ENCODE results near the gene CMSS1. TPM values are rescaled to one million over a fixed set of nuclear protein-coding genes. Genes with fewer than 3 reads are reported as not detected.

Gene CMSS1
- total RNA-seq, 1 experiment from 2014 or later = 117 TPM

GRCh38 chr3:99929745-99930139, 112.1 kb downstream of the CMSS1 start:
- no peaks in the 10 kb centered on the region for H3K27me3 Mint-ChIP-seq (ENCODE audit: insufficient read depth, unreplicated experiment)
- peak overlapping the region; percentile 34 for H3K4me3 Mint-ChIP-seq (ENCODE audit: unreplicated experiment)
- peak; percentile 68 for DNase-seq (ENCODE audit: unreplicated experiment)
- no peaks in the 10 kb centered on the region for H3K36me3 Mint-ChIP-seq (ENCODE audit: insufficient read depth, unreplicated experiment)
- peaks cover 13% of the 10 kb centered on the region for H3K4me1 Mint-ChIP-seq (ENCODE audit: insufficient read depth, unreplicated experiment)
- ChIA-PET POLR2A (interaction anchor here (0.6 to 2.2 kb wide), 13 partner anchors 9 to 1217 kb away, joined by 3 to 8 read pairs (median 3); no protein-coding TSS in a partner anchor), CTCF (interaction anchor here (1.9 kb wide), 1 partner anchor 98 kb away, joined by 11 read pairs; no protein-coding TSS in a partner anchor)
- H3K27ac Mint-ChIP-seq (ENCODE audit: low read depth, unreplicated experiment) = peak overlapping the region; percentile 78
- intact Hi-C loops (cut with micrococcal nuclease) = loop anchor here (5.0 kb wide), 1 partner anchor 73 kb away; no protein-coding TSS in a partner anchor
- TF ChIP-seq, protein P1, sequence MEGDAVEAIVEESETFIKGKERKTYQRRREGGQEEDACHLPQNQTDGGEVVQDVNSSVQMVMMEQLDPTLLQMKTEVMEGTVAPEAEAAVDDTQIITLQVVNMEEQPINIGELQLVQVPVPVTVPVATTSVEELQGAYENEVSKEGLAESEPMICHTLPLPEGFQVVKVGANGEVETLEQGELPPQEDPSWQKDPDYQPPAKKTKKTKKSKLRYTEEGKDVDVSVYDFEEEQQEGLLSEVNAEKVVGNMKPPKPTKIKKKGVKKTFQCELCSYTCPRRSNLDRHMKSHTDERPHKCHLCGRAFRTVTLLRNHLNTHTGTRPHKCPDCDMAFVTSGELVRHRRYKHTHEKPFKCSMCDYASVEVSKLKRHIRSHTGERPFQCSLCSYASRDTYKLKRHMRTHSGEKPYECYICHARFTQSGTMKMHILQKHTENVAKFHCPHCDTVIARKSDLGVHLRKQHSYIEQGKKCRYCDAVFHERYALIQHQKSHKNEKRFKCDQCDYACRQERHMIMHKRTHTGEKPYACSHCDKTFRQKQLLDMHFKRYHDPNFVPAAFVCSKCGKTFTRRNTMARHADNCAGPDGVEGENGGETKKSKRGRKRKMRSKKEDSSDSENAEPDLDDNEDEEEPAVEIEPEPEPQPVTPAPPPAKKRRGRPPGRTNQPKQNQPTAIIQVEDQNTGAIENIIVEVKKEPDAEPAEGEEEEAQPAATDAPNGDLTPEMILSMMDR (IDR thresholded peaks at IDR 0.05; ENCODE audit: unreplicated experiment) = no peak
- BruUV-seq (replicated peaks) = no TSS peak
- H3K9me3 Mint-ChIP-seq (ENCODE audit: unreplicated experiment) = no peaks in the 10 kb centered on the region

DNA sequence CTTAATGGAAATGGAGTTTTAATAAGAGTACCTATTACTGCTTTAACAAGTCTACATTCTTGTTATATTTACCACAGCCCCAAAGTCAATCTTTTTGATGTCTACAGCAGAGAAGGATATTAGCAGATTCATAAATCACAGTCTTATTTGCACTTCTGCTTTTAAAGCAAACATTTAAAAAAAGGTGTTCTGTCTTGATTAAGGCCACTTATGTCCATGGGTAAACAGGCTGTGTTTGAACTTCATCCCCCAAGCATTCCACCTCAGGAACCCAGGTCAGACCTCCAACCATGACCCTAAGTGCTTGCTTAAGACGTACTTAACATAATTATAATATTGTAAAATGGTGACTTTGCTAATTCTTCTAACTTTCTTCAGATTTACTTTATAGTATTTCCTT, 113.4 kb downstream of the CMSS1 start:
- intact Hi-C loops (cut with micrococcal nuclease) = no loop called here
- DNase-seq (ENCODE audit: unreplicated experiment) = no peak
- H3K4me1 Mint-ChIP-seq (ENCODE audit: insufficient read depth, unreplicated experiment) = peaks cover 13% of the 10 kb centered on the region
- ChIA-PET CTCF (interaction anchor here (1.1 to 1.9 kb wide), 2 partner anchors 99 to 114 kb away, joined by 3 to 11 read pairs; no protein-coding TSS in a partner anchor), POLR2A (interaction anchor here (1.5 to 2.2 kb wide), 3 partner anchors 11 to 34 kb away, joined by 3 to 8 read pairs (median 7); no protein-coding TSS in a partner anchor)
- no peaks in the 10 kb centered on the region for H3K9me3 Mint-ChIP-seq (ENCODE audit: unreplicated experiment)
- no TSS peak for BruUV-seq (replicated peaks)
- no peak overlapping the region for H3K27ac Mint-ChIP-seq (ENCODE audit: low read depth, unreplicated experiment)
- TF ChIP-seq, protein P1 (IDR thresholded peaks at IDR 0.05; ENCODE audit: unreplicated experiment) = no peak
- no peaks in the 10 kb centered on the region for H3K27me3 Mint-ChIP-seq (ENCODE audit: insufficient read depth, unreplicated experiment)
- H3K36me3 Mint-ChIP-seq (ENCODE audit: insufficient read depth, unreplicated experiment) = no peaks in the 10 kb centered on the region
- H3K4me3 Mint-ChIP-seq (ENCODE audit: unreplicated experiment) = no peak overlapping the region

DNA sequence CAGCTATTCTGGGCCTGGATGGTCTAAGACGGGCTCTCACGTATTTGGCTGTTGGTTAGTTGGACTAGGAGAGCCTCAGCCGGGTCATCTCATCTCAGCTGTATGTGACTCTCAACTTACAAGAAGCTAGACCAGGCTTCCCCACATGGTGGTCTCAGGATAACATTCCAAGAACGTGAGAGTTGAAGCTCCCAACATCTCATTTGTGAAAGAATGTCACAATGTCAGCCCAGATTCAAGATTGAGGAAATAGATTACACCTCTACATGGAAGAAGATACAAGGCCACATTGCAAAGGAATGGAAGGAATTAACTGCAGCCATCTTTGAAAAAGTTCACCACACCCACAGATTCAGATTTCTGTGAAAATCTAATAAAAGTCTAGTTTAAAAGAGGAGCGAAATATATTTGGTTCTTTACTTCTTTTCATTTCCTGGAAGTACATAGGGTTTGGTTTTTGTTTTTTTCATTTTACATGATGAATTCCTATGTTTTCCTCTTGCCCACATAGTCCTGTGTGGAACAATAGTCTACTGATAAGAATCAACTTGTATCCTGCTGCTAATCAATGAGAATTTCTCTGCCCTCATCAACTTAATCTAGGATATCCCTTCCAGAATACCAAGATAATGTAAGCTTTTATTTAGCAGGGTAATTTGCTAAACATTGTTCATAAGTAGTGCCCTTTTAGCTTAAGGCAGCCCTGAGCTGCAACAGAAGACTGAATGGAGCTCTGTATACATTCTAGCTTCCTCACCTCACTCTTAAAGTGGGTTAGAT, 116.5 kb downstream of the CMSS1 start:
- TF ChIP-seq, protein P1 (IDR thresholded peaks at IDR 0.05; ENCODE audit: unreplicated experiment) = no peak
- H3K4me1 Mint-ChIP-seq (ENCODE audit: insufficient read depth, unreplicated experiment) = peaks cover 24% of the 10 kb centered on the region
- intact Hi-C loops (cut with micrococcal nuclease) = no loop called here
- no peaks in the 10 kb centered on the region for H3K9me3 Mint-ChIP-seq (ENCODE audit: unreplicated experiment)
- H3K27me3 Mint-ChIP-seq (ENCODE audit: insufficient read depth, unreplicated experiment) = no peaks in the 10 kb centered on the region
- no peak for DNase-seq (ENCODE audit: unreplicated experiment)
- no peak overlapping the region for H3K4me3 Mint-ChIP-seq (ENCODE audit: unreplicated experiment)
- ChIA-PET CTCF (interaction anchor here (0.6 to 1.3 kb wide), 2 partner anchors 9 to 108 kb away, joined by 3 read pairs; no protein-coding TSS in a partner anchor), POLR2A (no interaction called here)
- no TSS peak for BruUV-seq (replicated peaks)
- H3K36me3 Mint-ChIP-seq (ENCODE audit: insufficient read depth, unreplicated experiment) = no peaks in the 10 kb centered on the region
- H3K27ac Mint-ChIP-seq (ENCODE audit: low read depth, unreplicated experiment) = no peak overlapping the region

DNA sequence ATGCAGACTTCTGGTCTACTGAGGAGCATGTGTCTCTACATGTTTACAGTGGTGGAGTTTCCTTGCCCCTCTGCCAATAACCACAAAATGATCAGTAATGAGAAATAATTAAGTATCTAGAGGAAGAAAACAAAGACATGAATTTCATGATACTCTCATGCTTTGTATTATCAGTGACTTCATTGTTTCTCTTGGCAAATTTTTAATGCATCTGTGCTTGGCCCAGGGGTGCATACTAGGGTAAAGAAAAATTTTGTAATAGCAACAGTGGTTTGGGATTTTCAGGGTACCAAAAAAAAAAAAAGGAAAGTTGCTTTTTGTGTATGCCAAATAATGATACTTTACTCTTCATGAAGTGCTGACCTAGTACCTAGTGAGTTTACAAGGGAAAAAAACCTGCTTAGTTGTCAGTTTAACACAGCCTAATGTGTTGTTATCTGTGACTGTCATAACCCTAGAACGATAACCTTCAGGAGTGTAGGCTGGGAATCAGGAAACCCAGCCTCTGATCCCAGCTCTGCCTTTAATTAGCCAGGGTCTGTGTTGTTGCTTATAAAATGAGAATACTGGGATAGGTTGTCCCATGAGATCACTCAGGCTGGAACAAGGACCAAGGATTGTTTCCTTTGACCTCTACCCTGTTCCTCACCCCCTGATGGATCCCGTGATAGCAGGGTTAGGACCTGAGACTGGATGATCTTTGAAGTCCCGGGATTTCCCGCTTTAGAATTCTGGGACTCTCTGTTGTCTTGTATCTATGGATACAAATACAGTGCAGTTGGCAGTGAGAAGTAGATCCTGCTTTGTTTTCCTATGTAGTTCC, 117.5 kb downstream of the CMSS1 start:
- intact Hi-C loops (cut with micrococcal nuclease) = no loop called here
- no TSS peak for BruUV-seq (replicated peaks)
- DNase-seq (ENCODE audit: unreplicated experiment) = no peak
- ChIA-PET POLR2A (no interaction called here), CTCF (interaction anchor here (0.6 to 1.3 kb wide), 2 partner anchors 10 to 106 kb away, joined by 3 read pairs; no protein-coding TSS in a partner anchor)
- Mint-ChIP-seq H3K36me3 (ENCODE audit: insufficient read depth, unreplicated experiment) (no peaks in the 10 kb centered on the region), H3K4me3 (ENCODE audit: unreplicated experiment) (no peak overlapping the region), H3K27me3 (ENCODE audit: insufficient read depth, unreplicated experiment) (no peaks in the 10 kb centered on the region), H3K27ac (ENCODE audit: low read depth, unreplicated experiment) (no peak overlapping the region), H3K4me1 (ENCODE audit: insufficient read depth, unreplicated experiment) (peaks cover 13% of the 10 kb centered on the region), H3K9me3 (ENCODE audit: unreplicated experiment) (no peaks in the 10 kb centered on the region)
- TF ChIP-seq, protein P1 (IDR thresholded peaks at IDR 0.05; ENCODE audit: unreplicated experiment) = no peak

Measured in MCF 10A (cell line).